H1 (cell line): ENCODE data around the gene NEK10. TPM values are rescaled to one million over a fixed set of nuclear protein-coding genes. Genes with fewer than 3 reads are reported as not detected.
A peak's percentile ranks its signal among the peaks of the same experiment; 100 is the strongest.

Experiments used
- CTCF ChIA-PET: fragments of 300-600 bp; sonication (Branson Sonifier 250); formaldehyde crosslinking; loops from one replicate; lab custom pipeline; 2021; ENCODE audit not compliant: partially characterized antibody; lab: Charles Lee
- POLR2A ChIA-PET: fragments of 300-600 bp; sonication (Branson Sonifier 250); formaldehyde crosslinking; loops from one replicate; lab custom pipeline; 2021; ENCODE audit warnings: inconsistent platforms; ENCODE audit not compliant: partially characterized antibody; lab: Charles Lee
- DNase-seq, 2 experiments: peaks; one replicate each; pipeline versions ENCODE4 v3.0.0 to v3.0.0-alpha.2; 2010 to 2022; ENCODE audit warnings: low spot score in 2 of 2, low read depth in 1 of 2, mixed read lengths in 1 of 2
- FAIRE-seq: peaks from 2 replicates; lab custom pipeline; 2011; peaks lifted over from hg19 to GRCh38; lab: Jason Lieb, UNC
- H2AFZ ChIP-seq: 2 replicates; pipeline ENCODE4 v1.8.1; 2012; ENCODE audit warnings: low read length, inconsistent platforms
- H2AK5ac ChIP-seq: 2 replicates; pipeline ENCODE4 v1.6.1; 2013; ENCODE audit warnings: low read depth, low read length
- H2BK120ac ChIP-seq: replicated peaks from 2 replicates; pipeline ENCODE3; 2013; ENCODE audit warnings: low read depth, low read length, inconsistent platforms
- H2BK12ac ChIP-seq: 2 replicates; pipeline ENCODE4 v1.6.1; 2013; ENCODE audit warnings: low read depth, low read length
- H2BK15ac ChIP-seq: 2 replicates; pipeline ENCODE4 v1.6.1; 2013; ENCODE audit warnings: low read length
- H2BK20ac ChIP-seq: 2 replicates; pipeline ENCODE4 v1.6.1; 2013; ENCODE audit warnings: low read length
- H2BK5ac ChIP-seq: 2 replicates; pipeline ENCODE4 v1.6.1; 2013; ENCODE audit warnings: low read depth, low read length
- H3K14ac ChIP-seq: 2 replicates; pipeline ENCODE4 v1.6.1; 2013; ENCODE audit warnings: inconsistent platforms; ENCODE audit not compliant: insufficient read length
- H3K18ac ChIP-seq: 2 replicates; pipeline ENCODE4 v1.6.1; 2013; ENCODE audit warnings: low read length; ENCODE audit errors: extremely low read depth
- H3K23ac ChIP-seq: 2 replicates; pipeline ENCODE4 v1.6.1; 2013; ENCODE audit warnings: inconsistent platforms; ENCODE audit not compliant: insufficient read length
- H3K23me2 ChIP-seq: 2 replicates; pipeline ENCODE4 v1.6.1; 2013; ENCODE audit warnings: low read depth, low read length
- H3K27ac ChIP-seq: 2 replicates; pipeline ENCODE4 v1.6.1; 2011; ENCODE audit warnings: low read depth, low read length, inconsistent platforms
- H3K27me3 ChIP-seq, 4 experiments: replicated peaks in 1 of 4; 1 replicate in 1 of 4; 2 replicates in 3 of 4; pipeline versions ENCODE4 v1.6.1 to v1.8.1; 2011 to 2013; ENCODE audit warnings: low read length in 3 of 4, mild to moderate bottlenecking in 3 of 4, inconsistent platforms in 2 of 4, mixed read lengths in 2 of 4, moderate library complexity in 1 of 4; ENCODE audit not compliant: control insufficient read depth in 3 of 4, insufficient read depth in 3 of 4; ENCODE audit errors: extremely low read depth in 1 of 4
- H3K36me3 ChIP-seq, 4 experiments: 2 replicates each; pipeline versions ENCODE4 v1.6.1 to v1.8.1; 2011 to 2013; ENCODE audit warnings: mild to moderate bottlenecking in 4 of 4, low read length in 3 of 4, moderate library complexity in 2 of 4, control low read depth in 1 of 4, inconsistent platforms in 1 of 4; ENCODE audit not compliant: insufficient read depth in 4 of 4, control insufficient read depth in 2 of 4
- H3K4ac ChIP-seq: replicated peaks from 2 replicates; pipeline ENCODE3; 2013; ENCODE audit warnings: low read length, low read depth, mixed read lengths, inconsistent platforms; ENCODE audit not compliant: insufficient read length
- H3K4me1 ChIP-seq, 4 experiments: replicated peaks in 1 of 4; 1 replicate in 1 of 4; 2 replicates in 3 of 4; pipeline versions ENCODE4 v1.6.1 to v1.8.1; 2011 to 2013; ENCODE audit warnings: low read length in 3 of 4, inconsistent platforms in 2 of 4, mixed read lengths in 1 of 4; ENCODE audit not compliant: insufficient read depth in 4 of 4, control insufficient read depth in 3 of 4
- H3K4me2 ChIP-seq, 2 experiments: 2 replicates each; pipeline versions ENCODE4 v1.6.1 to v1.8.1; 2011 to 2013; ENCODE audit warnings: low read depth in 2 of 2, low read length in 2 of 2, control low read depth in 1 of 2, inconsistent platforms in 1 of 2, mild to moderate bottlenecking in 1 of 2; ENCODE audit not compliant: insufficient read depth in 1 of 2
- H3K4me3 ChIP-seq, 4 experiments: fragments of 200-600, 300-600 bp in 1 of 4; sonication (generic), shearing (Covaris generic), sonication (Bioruptor Twin) in 1 of 4; 2 replicates each; pipeline versions ENCODE4 v1.5.1 to v1.8.1; 2011 to 2016; ENCODE audit warnings: low read length in 4 of 4, low read depth in 3 of 4, control low read depth in 2 of 4, inconsistent platforms in 2 of 4, mild to moderate bottlenecking in 2 of 4, mixed read lengths in 1 of 4, moderate library complexity in 1 of 4; ENCODE audit not compliant: insufficient read depth in 2 of 4; ENCODE audit errors: extremely low read depth in 1 of 4
- H3K56ac ChIP-seq: replicated peaks from 2 replicates; pipeline ENCODE3; 2013; ENCODE audit warnings: low read depth, mild to moderate bottlenecking, mixed read lengths, low read length, inconsistent platforms; ENCODE audit not compliant: insufficient read length
- H3K79me1 ChIP-seq: 2 replicates; pipeline ENCODE4 v1.6.1; 2013; ENCODE audit warnings: low read depth, low read length, control low read depth
- H3K79me2 ChIP-seq, 2 experiments: 2 replicates each; pipeline versions ENCODE4 v1.6.1 to v1.8.1; 2012 to 2013; ENCODE audit warnings: low read length in 2 of 2, mild to moderate bottlenecking in 2 of 2, inconsistent platforms in 1 of 2; ENCODE audit not compliant: insufficient read depth in 2 of 2, control insufficient read depth in 1 of 2
- H3K9ac ChIP-seq, 4 experiments: replicated peaks in 1 of 4; 1 replicate in 1 of 4; 2 replicates in 3 of 4; pipeline versions ENCODE4 v1.6.1 to v1.8.1; 2011 to 2013; ENCODE audit warnings: low read depth in 3 of 4, low read length in 3 of 4, control low read depth in 2 of 4, mild to moderate bottlenecking in 2 of 4, moderate library complexity in 2 of 4, inconsistent platforms in 1 of 4; ENCODE audit errors: extremely low read depth in 1 of 4
- H3K9me3 ChIP-seq, 2 experiments: 2 replicates each; pipeline versions ENCODE4 v1.6.1 to v1.8.1; 2012 to 2013; ENCODE audit warnings: mild to moderate bottlenecking in 2 of 2, moderate library complexity in 2 of 2, control low read depth in 1 of 2, inconsistent platforms in 1 of 2, low read depth in 1 of 2, low read length in 1 of 2, mixed read lengths in 1 of 2; ENCODE audit not compliant: insufficient read depth in 2 of 2
- H4K20me1 ChIP-seq, 2 experiments: replicated peaks in 1 of 2; 2 replicates each; pipeline versions ENCODE3 to v1.8.1; 2011 to 2013; ENCODE audit warnings: inconsistent platforms in 2 of 2, low read length in 2 of 2, mild to moderate bottlenecking in 1 of 2; ENCODE audit not compliant: insufficient read depth in 2 of 2, control insufficient read depth in 1 of 2
- H4K5ac ChIP-seq: 2 replicates; pipeline ENCODE4 v1.6.1; 2013; ENCODE audit warnings: low read length, low read depth, mixed read lengths, inconsistent platforms; ENCODE audit not compliant: insufficient read length
- H4K8ac ChIP-seq: 2 replicates; pipeline ENCODE4 v1.8.0; 2013; ENCODE audit warnings: mild to moderate bottlenecking, moderate library complexity, low read length, inconsistent platforms; ENCODE audit not compliant: insufficient read depth; ENCODE audit errors: extremely low read depth
- H4K91ac ChIP-seq: replicated peaks from 2 replicates; pipeline ENCODE3; 2013; ENCODE audit warnings: low read length, mixed read lengths, inconsistent platforms; ENCODE audit not compliant: insufficient read length
- CHD2 ChIP-seq: IDR thresholded peaks from 2 replicates; pipeline ENCODE4 v1.6.1; 2012; ENCODE audit warnings: low read length, improper control_type of control experiment
- EZH2 ChIP-seq: fragments of 200-600 bp; sonication (generic); IDR thresholded peaks from 2 replicates; pipeline ENCODE4 v1.7.1; 2012; ENCODE audit warnings: low read depth, mild to moderate bottlenecking, moderate library complexity, low read length, inconsistent platforms; ENCODE audit not compliant: severe bottlenecking
- KDM4A ChIP-seq: IDR thresholded peaks from one replicate; pipeline ENCODE4 v1.7.1; 2012; ENCODE audit warnings: low read depth, mild to moderate bottlenecking, moderate library complexity, low read length, inconsistent platforms; ENCODE audit not compliant: severe bottlenecking
- RXRA ChIP-seq: IDR thresholded peaks from 2 replicates; pipeline ENCODE4 v1.6.1; 2011; ENCODE audit warnings: low read depth, mild to moderate bottlenecking, low read length, moderate library complexity; ENCODE audit not compliant: insufficient read depth
- TAF1 ChIP-seq: IDR thresholded peaks from 2 replicates; pipeline ENCODE4 v1.6.1; 2011; ENCODE audit warnings: mild to moderate bottlenecking, low read depth, low read length
- WGBS, 2 experiments: shearing (Covaris generic) in 1 of 2; methylation state at CpG; one replicate each; pipeline versions ENCODE4 v1.1.6 to v1.1.7; 2013 to 2015; ENCODE audit warnings: low lambda C conversion rate in 2 of 2, mixed read lengths in 2 of 2, inconsistent platforms in 1 of 2, low coverage in 1 of 2, missing lambda C conversion rate in 1 of 2; ENCODE audit not compliant: insufficient replicate concordance in 2 of 2, insufficient coverage in 1 of 2, insufficient read length in 1 of 2; ENCODE audit errors: extremely low coverage in 1 of 2, missing lambda C conversion rate in 1 of 2; 5-methylcytosine and 5-hydroxymethylcytosine counted together
- polyA plus RNA-seq, 7 experiments: library from polyadenylated mRNA; depleted of rRNA in 3 of 7; stranded (reverse) in 5 of 7; unstranded in 2 of 7; fragments of >200 nt in 5 of 7; fragments of 200-250 nt in 2 of 7; gene quantifications; 1 replicate in 5 of 7; 2 replicates in 1 of 7; 4 replicates in 1 of 7; pipeline versions ENCODE4 v1.2.1 to v1.2.3, GENCODE V29; 2011 to 2013; ENCODE audit warnings: missing spikeins in 2 of 7, mixed read lengths in 2 of 7
- total RNA-seq: library from RNA; stranded (reverse); fragmentation: NEBNext Ultra II Directional; extraction: Animal tissue kit (Norgen Biotek cat#: 25700); gene quantifications from 2 replicates; pipeline ENCODE4 v1.2.1, GENCODE V29; 2021

NEK10 gene
- total and polyA plus RNA-seq, 2 of the 8 experiments (the other 6 are each of a cell fraction or from before 2014, with no cell fraction given): 0.18 to 0.50 TPM

DNA sequence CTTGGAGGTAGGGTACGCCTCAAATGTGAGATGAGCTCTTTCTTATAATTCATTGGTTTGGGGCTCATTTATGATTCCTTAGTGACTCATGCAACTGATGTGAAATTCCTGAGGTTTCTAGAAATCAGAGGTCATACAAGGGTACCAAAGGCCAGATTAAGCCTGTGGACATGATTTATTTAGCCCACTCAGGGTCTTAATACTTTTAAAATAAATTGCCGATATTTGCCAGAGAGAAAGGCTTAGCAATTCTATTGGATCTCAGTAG, 289.0 kb downstream of the NEK10 start:
- Histone ChIP-seq H2BK15ac (no peak overlapping the region), H2AFZ (no peak overlapping the region), H3K23me2 (no peaks in the 10 kb centered on the region), H4K91ac (no peak overlapping the region), H3K4me3 (no peak overlapping the region), H3K4ac (no peak overlapping the region), H3K4me2 (no peak overlapping the region), H3K23ac (no peak overlapping the region), H3K14ac (no peak overlapping the region), H2BK5ac (no peak overlapping the region), H3K36me3 (no peaks in the 10 kb centered on the region), H2BK20ac (0 out of 2 replicates have a peak overlapping the region, but pooled peaks have one; percentile 66), H3K18ac (no peak overlapping the region), H3K9ac (no peak overlapping the region), H2BK12ac (no peak overlapping the region), H2AK5ac (no peak overlapping the region), H3K4me1 (peaks cover 0 to 5% (median 3%) of the 10 kb centered on the region in 4 experiments; a peak in 4 of 7 replicates), H3K56ac (no peak overlapping the region), H4K20me1 (no peaks in the 10 kb centered on the region), H3K79me2 (no peaks in the 10 kb centered on the region), H2BK120ac (no peak overlapping the region), H4K5ac (no peak overlapping the region), H3K27ac (no peak overlapping the region), H4K8ac (no peak overlapping the region), H3K79me1 (no peaks in the 10 kb centered on the region), H3K27me3 (no peaks in the 10 kb centered on the region), H3K9me3 (no peaks in the 10 kb centered on the region)
- no peak for TF ChIP-seq TAF1
- TF ChIP-seq RXRA: no peak
- no peak for TF ChIP-seq KDM4A
- TF ChIP-seq CHD2: no peak
- no peak for TF ChIP-seq EZH2
- no peak for DNase-seq
- 90% methylated on average over 2 of the region's 2 CpGs; no CpG with 5 or more reads in 1 of the 2 experiments for WGBS, 2 experiments
- ChIA-PET POLR2A (interaction anchor here (0.6 kb wide), 1 partner anchor 39 kb away, joined by 5 read pairs; no protein-coding TSS in a partner anchor), CTCF (interaction anchor here (1.3 kb wide), 1 partner anchor 10 kb away, joined by 3 read pairs; no protein-coding TSS in a partner anchor)
- FAIRE-seq: no peak
